K562 (cell line): ENCODE results near the gene CEBPE.

Experiments
- CTCF ChIP-seq, 3 experiments: IDR thresholded peaks in 2 of 3; conservative IDR thresholded peaks in 1 of 3; 2 replicates each; pipeline ENCODE4 v1.5.1; 2011 to 2012; ENCODE audit warnings: low read length in 3 of 3, mild to moderate bottlenecking in 3 of 3, control low read depth in 2 of 3, improper control_type of control experiment in 1 of 3, inconsistent platforms in 1 of 3, low read depth in 1 of 3, mixed read lengths in 1 of 3, moderate library complexity in 1 of 3; ENCODE audit not compliant: insufficient read depth in 2 of 3
- MYBL2 ChIP-seq, 2 experiments: fragments of 450-650 bp in 1 of 2; sonication (generic) in 1 of 2; formaldehyde crosslinking in 1 of 2; IDR thresholded peaks; 2 replicates each; pipeline versions ENCODE4 v1.6.1 to v1.8.1; 2017 to 2022; ENCODE audit warnings: borderline replicate concordance in 1 of 2, inconsistent platforms in 1 of 2, low read depth in 1 of 2, mild to moderate bottlenecking in 1 of 2, missing genetic modification reagents in 1 of 2, moderate library complexity in 1 of 2
- NR2C2 ChIP-seq, 2 experiments: fragments of 200-800 bp in 1 of 2; sonication (Bioruptor generic) in 1 of 2; sonication (generic) in 1 of 2; formaldehyde crosslinking in 1 of 2; IDR thresholded peaks; 2 replicates each; pipeline versions ENCODE4 v1.6.1 to v1.8.0; 2016 to 2022; ENCODE audit warnings: mild to moderate bottlenecking in 1 of 2, missing compliant biosample characterization in 1 of 2, missing genetic modification characterization in 1 of 2, missing genetic modification reagents in 1 of 2
- PHB2 ChIP-seq: fragments of 450-650 bp; IDR thresholded peaks from 2 replicates; pipeline ENCODE4 v1.6.1; 2017; ENCODE audit warnings: low read depth
- TCF3 ChIP-seq: sonication (generic); formaldehyde crosslinking; IDR thresholded peaks from 2 replicates; pipeline ENCODE4 v1.4.0; 2020; ENCODE audit warnings: mild to moderate bottlenecking, missing genetic modification reagents
- TCF7L2 ChIP-seq: fragments of 150-350 bp; IDR thresholded peaks from 2 replicates; pipeline ENCODE4 v1.6.1; 2016; ENCODE audit warnings: low read depth, mild to moderate bottlenecking, low read length, moderate library complexity
- USF2 ChIP-seq: sonication (generic); formaldehyde crosslinking; IDR thresholded peaks from 2 replicates; pipeline ENCODE4 v1.5.0; 2020; ENCODE audit warnings: missing genetic modification reagents
- ZBTB1 ChIP-seq: sonication (generic); formaldehyde crosslinking; IDR thresholded peaks from 2 replicates; pipeline ENCODE4 v1.8.1; 2023; ENCODE audit warnings: missing genetic modification reagents, low read depth, mild to moderate bottlenecking, borderline replicate concordance
- TF ChIP-seq, protein P1 (sequence below): fragments of 250-450 bp; sonication (Bioruptor Pico); IDR thresholded peaks from 2 replicates; pipeline ENCODE4 v1.5.0; 2020; ENCODE audit warnings: mild to moderate bottlenecking, borderline replicate concordance

- TF ChIP-seq, protein P1, sequence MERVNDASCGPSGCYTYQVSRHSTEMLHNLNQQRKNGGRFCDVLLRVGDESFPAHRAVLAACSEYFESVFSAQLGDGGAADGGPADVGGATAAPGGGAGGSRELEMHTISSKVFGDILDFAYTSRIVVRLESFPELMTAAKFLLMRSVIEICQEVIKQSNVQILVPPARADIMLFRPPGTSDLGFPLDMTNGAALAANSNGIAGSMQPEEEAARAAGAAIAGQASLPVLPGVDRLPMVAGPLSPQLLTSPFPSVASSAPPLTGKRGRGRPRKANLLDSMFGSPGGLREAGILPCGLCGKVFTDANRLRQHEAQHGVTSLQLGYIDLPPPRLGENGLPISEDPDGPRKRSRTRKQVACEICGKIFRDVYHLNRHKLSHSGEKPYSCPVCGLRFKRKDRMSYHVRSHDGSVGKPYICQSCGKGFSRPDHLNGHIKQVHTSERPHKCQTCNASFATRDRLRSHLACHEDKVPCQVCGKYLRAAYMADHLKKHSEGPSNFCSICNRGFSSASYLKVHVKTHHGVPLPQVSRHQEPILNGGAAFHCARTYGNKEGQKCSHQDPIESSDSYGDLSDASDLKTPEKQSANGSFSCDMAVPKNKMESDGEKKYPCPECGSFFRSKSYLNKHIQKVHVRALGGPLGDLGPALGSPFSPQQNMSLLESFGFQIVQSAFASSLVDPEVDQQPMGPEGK: no peak
- TF ChIP-seq CTCF (IDR thresholded peaks at IDR 0.05 in 2 of 3, conservative IDR thresholded peaks at IDR 0.05 in 1 of 3; ENCODE audit: insufficient read depth in 2 of 3, low read depth in 1 of 3, low read length in 3 of 3): no peak
- TF ChIP-seq PHB2: no peak
- TF ChIP-seq ZBTB1 (CRISPR knock-in tag): no peak
- TF ChIP-seq MYBL2 (IDR thresholded peaks at IDR 0.05; ENCODE audit: low read depth): no peak
- TF ChIP-seq MYBL2 (CRISPR knock-in tag; IDR thresholded peaks at IDR 0.05; ENCODE audit: borderline replicate concordance): no peak
- no peak for TF ChIP-seq TCF3 (CRISPR knock-in tag)
- no peak for TF ChIP-seq TCF7L2
- no peak for TF ChIP-seq NR2C2 (CRISPR knock-in tag; IDR thresholded peaks at IDR 0.05)
- no peak for TF ChIP-seq NR2C2 (tag; IDR thresholded peaks at IDR 0.05)
- no peak for TF ChIP-seq USF2 (CRISPR knock-in tag)
These were observed 49.2 kb upstream of the CEBPE start for GRCh38 chr14:23168246-23168645.
